Activated naive CD4-positive, alpha-beta T cell (primary cell): ENCODE measurements around the gene CHI3L2.

Experiments
- DNase-seq, 4 experiments: peaks; one replicate each; lab custom pipeline; 2025; lab: John Stamatoyannopoulos, UW

CHI3L2 gene

GRCh38 chr1:111227434-111227833 is at the start of gene CHI3L2:
CHI3L2 (plus strand) TSS chr1:111227713; CDS start chr1:111227730, 17 bp downstream.
- DNase-seq, result no peak

GRCh38 chr1:111179968-111180533 is 47.5 kb upstream of the CHI3L2 start:
- DNase-seq, result no peak

- no peak for DNase-seq
Observed at GRCh38 chr1:111182052-111182451, 45.5 kb upstream of the CHI3L2 start.

GRCh38 chr1:111183308-111184069 is 44.0 kb upstream of the CHI3L2 start:
- no peak for DNase-seq

- no peak for DNase-seq
Observed at GRCh38 chr1:111184663-111185062, 42.9 kb upstream of the CHI3L2 start.

- no peak for DNase-seq
Observed at GRCh38 chr1:111190931-111191451, 36.5 kb upstream of the CHI3L2 start.

GRCh38 chr1:111191496-111191895 is 36.0 kb upstream of the CHI3L2 start:
- no peak for DNase-seq

GRCh38 chr1:111192074-111192473 is 35.4 kb upstream of the CHI3L2 start:
- DNase-seq, result no peak

- DNase-seq, result no peak
Observed at GRCh38 chr1:111192658-111193519, 34.6 kb upstream of the CHI3L2 start.

- DNase-seq, result no peak
Observed at GRCh38 chr1:111193712-111194480, 33.6 kb upstream of the CHI3L2 start.

GRCh38 chr1:111195002-111195684 is 32.4 kb upstream of the CHI3L2 start:
- DNase-seq, result no peak

- DNase-seq, result no peak
Observed at GRCh38 chr1:111196213-111196612, 31.3 kb upstream of the CHI3L2 start.

- DNase-seq, result peak in 2 of 4 experiments; percentile 41 to 44
Observed at GRCh38 chr1:111197598-111198284, 29.8 kb upstream of the CHI3L2 start.

GRCh38 chr1:111198836-111199235 is 28.7 kb upstream of the CHI3L2 start:
- DNase-seq, result no peak

- DNase-seq, result no peak
Observed at GRCh38 chr1:111199329-111199728, 28.2 kb upstream of the CHI3L2 start.

GRCh38 chr1:111199881-111200801 is 27.4 kb upstream of the CHI3L2 start, which contains the start of gene DENND2D:
DENND2D (minus strand) TSS chr1:111200646; CDS start chr1:111200459, 187 bp downstream.
- peak in 3 of 4 experiments; percentile 17 to 40 (median 35) for DNase-seq

- no peak for DNase-seq
Observed at GRCh38 chr1:111200802-111201161, 26.7 kb upstream of the CHI3L2 start.

GRCh38 chr1:111201275-111202090 is 26.0 kb upstream of the CHI3L2 start:
- DNase-seq, result no peak

- no peak for DNase-seq
Observed at GRCh38 chr1:111202366-111202706, 25.2 kb upstream of the CHI3L2 start.
